K562 (cell line): ENCODE data around the gene PIGT. TPM values are rescaled to one million over a fixed set of nuclear protein-coding genes. Genes with fewer than 3 reads are reported as not detected.

Experiments used
- ATAC-seq: fragments of 200-7000 bp; cut with Tn5 transposase; 3 replicates; pipeline ENCODE4 v1.9.1; 2020; ENCODE audit warnings: moderate library complexity
- BruUV-seq: library from RNA; stranded (reverse); fragments of 400-500 nt; replicated peaks from 2 replicates; lab custom pipeline; 2021; lab: Mats Ljungman, UMichigan
- CTCF ChIA-PET: fragments of 300-600 bp; formaldehyde crosslinking; extraction: SDS; loops from one replicate; lab custom pipeline; 2021; ENCODE audit warnings: low intra/inter-chr PET ratio; lab: Yijun Ruan, JAX
- POLR2A ChIA-PET: fragments of 300-600, 350-650 bp; sonication (Branson Sonifier 250); formaldehyde crosslinking; extraction: SDS; loops from one replicate; lab custom pipeline; 2021; ENCODE audit warnings: antibody characterized with exemption, inconsistent platforms; lab: Yijun Ruan, JAX
- DNase-seq, 4 experiments: peaks; one replicate each; pipeline versions ENCODE4 v3.0.0 to v3.0.0-alpha.2; 2011 to 2018; ENCODE audit warnings: low spot score in 3 of 4, mixed read lengths in 3 of 4; ENCODE audit errors: extremely low read depth in 1 of 4
- FAIRE-seq: peaks from 2 replicates; lab custom pipeline; 2011; peaks lifted over from hg19 to GRCh38; lab: Jason Lieb, UNC
- H2AFZ ChIP-seq: 2 replicates; pipeline ENCODE4 v1.6.0; 2011; ENCODE audit warnings: low read depth, low read length, control low read depth, inconsistent platforms
- H3K27ac ChIP-seq: fragments of 200-600 bp; 3 replicates; pipeline ENCODE4 v1.8.0; 2011; ENCODE audit warnings: low read depth, mild to moderate bottlenecking, control low read depth, inconsistent platforms, low read length, moderate library complexity, mixed read lengths; ENCODE audit errors: extremely low read depth
- H3K27me3 ChIP-seq, 2 experiments: fragments of 300-600 bp in 1 of 2; 2 replicates in 1 of 2; 3 replicates in 1 of 2; pipeline versions ENCODE4 v1.6.0 to v1.8.0; 2011; ENCODE audit warnings: inconsistent platforms in 2 of 2, low read length in 2 of 2, mild to moderate bottlenecking in 1 of 2, mixed read lengths in 1 of 2, moderate library complexity in 1 of 2; ENCODE audit not compliant: control insufficient read depth in 2 of 2, insufficient read depth in 2 of 2
- H3K36me3 ChIP-seq: fragments of 300-600 bp; 3 replicates; pipeline ENCODE4 v1.8.0; 2011; ENCODE audit warnings: mild to moderate bottlenecking, low read length, inconsistent platforms; ENCODE audit not compliant: control insufficient read depth, insufficient read depth
- H3K4me1 ChIP-seq, 2 experiments: fragments of 200-600 bp in 1 of 2; replicated peaks in 1 of 2; 2 replicates in 1 of 2; 3 replicates in 1 of 2; pipeline versions ENCODE4 v1.5.1 to v1.8.0; 2011; ENCODE audit warnings: inconsistent platforms in 2 of 2, low read length in 2 of 2, mild to moderate bottlenecking in 1 of 2, mixed read lengths in 1 of 2, moderate library complexity in 1 of 2; ENCODE audit not compliant: control insufficient read depth in 2 of 2, insufficient read depth in 2 of 2
- H3K4me2 ChIP-seq: 2 replicates; pipeline ENCODE4 v1.6.1; 2011; ENCODE audit warnings: low read length, control low read depth, inconsistent platforms, mixed read lengths; ENCODE audit not compliant: insufficient read depth
- H3K4me3 ChIP-seq: fragments of 200-600 bp; sonication (generic), shearing (Covaris generic); 2 replicates; pipeline ENCODE4 v1.5.1; 2016; ENCODE audit warnings: control low read depth, inconsistent platforms
- H3K79me2 ChIP-seq: fragments of 200-600 bp; 3 replicates; pipeline ENCODE4 v1.8.0; 2011; ENCODE audit warnings: low read length, inconsistent platforms; ENCODE audit not compliant: control insufficient read depth, insufficient read depth
- H3K9ac ChIP-seq, 2 experiments: 2 replicates each; pipeline versions ENCODE4 v1.6.0 to v1.6.1; 2011; ENCODE audit warnings: low read depth in 2 of 2, low read length in 2 of 2, control low read depth in 1 of 2, inconsistent platforms in 1 of 2, mild to moderate bottlenecking in 1 of 2, mixed read lengths in 1 of 2; ENCODE audit not compliant: insufficient read depth in 1 of 2
- H3K9me1 ChIP-seq: one replicate; pipeline ENCODE4 v1.6.0; 2011; ENCODE audit warnings: inconsistent platforms, mild to moderate bottlenecking, low read length, moderate library complexity; ENCODE audit not compliant: control insufficient read depth, insufficient read depth
- H3K9me3 ChIP-seq: replicated peaks from 2 replicates; pipeline ENCODE4 v1.5.1; 2011; ENCODE audit warnings: low read depth, low read length, inconsistent platforms; ENCODE audit not compliant: control insufficient read depth, insufficient read depth
- H4K20me1 ChIP-seq: replicated peaks from 2 replicates; pipeline ENCODE4 v1.6.1; 2011; ENCODE audit warnings: low read length, inconsistent platforms, mixed read lengths; ENCODE audit not compliant: control insufficient read depth, insufficient read depth
- EHMT2 ChIP-seq: fragments of 450-650 bp; IDR thresholded peaks from 2 replicates; pipeline ENCODE4 v1.6.1; 2018; ENCODE audit warnings: antibody characterized with exemption
- GATAD2B ChIP-seq: fragments of 450-650 bp; IDR thresholded peaks from 2 replicates; pipeline ENCODE4 v1.6.1; 2017; ENCODE audit warnings: mild to moderate bottlenecking, borderline replicate concordance
- HINFP ChIP-seq: fragments of 450-650 bp; conservative IDR thresholded peaks from 2 replicates; pipeline ENCODE4 v1.6.1; 2016; ENCODE audit warnings: missing genetic modification characterization, low read depth, mild to moderate bottlenecking, control low read depth, missing compliant biosample characterization
- LCOR ChIP-seq: sonication (generic); formaldehyde crosslinking; IDR thresholded peaks from 2 replicates; pipeline ENCODE4 v1.8.0; 2022; ENCODE audit warnings: mild to moderate bottlenecking, missing genetic modification reagents
- NELFE ChIP-seq: IDR thresholded peaks from 2 replicates; pipeline ENCODE4 v1.6.1; 2011; ENCODE audit warnings: mild to moderate bottlenecking; ENCODE audit not compliant: insufficient read depth, insufficient read length
- WGBS: fragments of 100-300 bp; shearing (Covaris generic); methylation state at CpG from one replicate; pipeline ENCODE4 v1.1.6; 2016; ENCODE audit warnings: low coverage, mixed read lengths; ENCODE audit not compliant: insufficient coverage; ENCODE audit errors: missing lambda C conversion rate; 5-methylcytosine and 5-hydroxymethylcytosine counted together
- in situ Hi-C: fragments of 300-500 bp; cut with MboI; formaldehyde crosslinking; loops from 4 replicates; pipeline ENCODE4 v1.15.0; 2018; ENCODE audit warnings: inconsistent platforms, mixed read lengths
- intact Hi-C: fragments of 100-400 bp; cut with micrococcal nuclease; formaldehyde crosslinking; loops from 2 replicates; pipeline ENCODE4 v1.14.2; 2022
- polyA plus RNA-seq, 8 experiments: library from polyadenylated mRNA; depleted of rRNA in 4 of 8; stranded (reverse) in 5 of 8; unstranded in 3 of 8; fragments of >200 nt; fragmentation: Nextera tagmentation in 2 of 8; fragmentation: Illumina TruSeq in 1 of 8; extraction: Ambion mirVana in 2 of 8; extraction: Trizol in 1 of 8; gene quantifications; 2 replicates each; pipeline versions ENCODE4 v1.2.1 to v1.2.3, GENCODE V29; 2011 to 2014; ENCODE audit warnings: inconsistent platforms in 1 of 8, missing spikeins in 1 of 8
- total RNA-seq, 7 experiments: library from RNA; depleted of rRNA in 6 of 7; stranded (reverse); fragments of >200 nt in 6 of 7; fragmentation: Illumina TruSeq in 2 of 7; extraction: Trizol in 2 of 7; gene quantifications; 2 replicates each; pipeline versions ENCODE4 v1.2.1 to v1.2.3, GENCODE V29; 2011 to 2021; ENCODE audit warnings: low replicate concordance in 1 of 7
- TF ChIP-seq, protein P1 (sequence below): fragments of 200-800 bp; sonication (Bioruptor generic); IDR thresholded peaks from 2 replicates; pipeline ENCODE4 v1.6.1; 2017; ENCODE audit warnings: missing genetic modification characterization, missing compliant biosample characterization
- TF ChIP-seq, protein P2 (sequence below), 3 experiments: IDR thresholded peaks in 2 of 3; conservative IDR thresholded peaks in 1 of 3; 2 replicates each; pipeline ENCODE4 v1.5.1; 2011 to 2012; ENCODE audit warnings: low read length in 3 of 3, mild to moderate bottlenecking in 3 of 3, control low read depth in 2 of 3, improper control_type of control experiment in 1 of 3, inconsistent platforms in 1 of 3, low read depth in 1 of 3, mixed read lengths in 1 of 3, moderate library complexity in 1 of 3; ENCODE audit not compliant: insufficient read depth in 2 of 3

Gene PIGT
- total and polyA plus RNA-seq, 9 of the 15 experiments (the other 6 are each of a cell fraction or from before 2014, with no cell fraction given), result 14.6 to 108 (median 46.9) TPM

DNA sequence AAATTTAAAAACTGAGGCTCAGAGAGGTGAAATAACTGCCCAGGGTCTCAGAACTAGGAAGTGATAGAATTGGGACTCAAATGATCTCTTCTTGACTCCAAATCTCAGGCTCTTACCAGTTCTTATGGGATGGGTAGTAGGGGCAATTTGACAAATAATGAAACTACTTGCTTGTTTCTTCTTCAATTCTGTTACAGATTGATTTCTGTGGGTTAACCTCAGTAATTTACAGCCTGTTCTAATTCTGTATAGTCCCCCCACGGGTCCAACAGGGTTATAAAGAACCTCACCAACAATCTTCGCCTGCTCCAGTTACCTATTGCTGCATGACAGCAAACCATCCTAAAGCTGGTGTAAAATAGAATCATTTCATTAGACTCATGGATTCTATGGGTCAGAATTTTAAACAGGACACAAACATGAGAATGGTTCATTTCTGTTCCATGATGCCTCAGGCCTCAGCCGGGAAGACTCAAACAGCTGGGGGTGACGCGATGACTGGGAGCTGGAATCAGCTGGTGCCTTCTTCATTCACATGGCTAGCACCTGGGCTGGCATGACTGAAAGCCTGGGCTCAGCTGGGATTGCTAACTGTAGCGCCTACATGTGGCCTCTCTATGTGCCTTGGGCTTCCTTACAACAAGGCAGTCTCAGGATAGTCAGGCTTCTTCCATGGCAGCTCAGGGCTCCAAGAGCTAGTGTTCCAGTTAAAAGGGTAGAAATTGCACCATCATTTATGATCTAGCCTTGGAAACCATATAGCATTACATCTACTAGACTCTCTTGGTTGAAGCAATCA is 47.0 kb downstream of the PIGT start (continued):
- TF ChIP-seq, protein P1, sequence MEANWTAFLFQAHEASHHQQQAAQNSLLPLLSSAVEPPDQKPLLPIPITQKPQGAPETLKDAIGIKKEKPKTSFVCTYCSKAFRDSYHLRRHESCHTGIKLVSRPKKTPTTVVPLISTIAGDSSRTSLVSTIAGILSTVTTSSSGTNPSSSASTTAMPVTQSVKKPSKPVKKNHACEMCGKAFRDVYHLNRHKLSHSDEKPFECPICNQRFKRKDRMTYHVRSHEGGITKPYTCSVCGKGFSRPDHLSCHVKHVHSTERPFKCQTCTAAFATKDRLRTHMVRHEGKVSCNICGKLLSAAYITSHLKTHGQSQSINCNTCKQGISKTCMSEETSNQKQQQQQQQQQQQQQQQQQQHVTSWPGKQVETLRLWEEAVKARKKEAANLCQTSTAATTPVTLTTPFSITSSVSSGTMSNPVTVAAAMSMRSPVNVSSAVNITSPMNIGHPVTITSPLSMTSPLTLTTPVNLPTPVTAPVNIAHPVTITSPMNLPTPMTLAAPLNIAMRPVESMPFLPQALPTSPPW (CRISPR knock-in tag), result no peak
- no peak for TF ChIP-seq GATAD2B
- no peak for TF ChIP-seq EHMT2

- no peaks in the 10 kb centered on the region for H3K79me2 ChIP-seq
- no peak overlapping the region for H3K27ac ChIP-seq
- no TSS peak for BruUV-seq
- peaks cover 2% of the 10 kb centered on the region for H3K9me1 ChIP-seq
- H4K20me1 ChIP-seq, result no peaks in the 10 kb centered on the region
- CTCF ChIA-PET, result no interaction called here
- no peaks in the 10 kb centered on the region for H3K36me3 ChIP-seq
- no peaks in the 10 kb centered on the region for H3K4me1 ChIP-seq
- H3K9ac ChIP-seq, result no peak overlapping the region
- in situ Hi-C loops, result no loop called here
- FAIRE-seq (no peak), DNase-seq (no peak), ATAC-seq (no peak)
- no peak overlapping the region for H3K4me3 ChIP-seq
- intact Hi-C loops, result no loop called here
- no peaks in the 10 kb centered on the region for H3K9me3 ChIP-seq
- H3K4me2 ChIP-seq, result no peak overlapping the region
- POLR2A ChIA-PET, result no interaction called here
- TF ChIP-seq, protein P2, sequence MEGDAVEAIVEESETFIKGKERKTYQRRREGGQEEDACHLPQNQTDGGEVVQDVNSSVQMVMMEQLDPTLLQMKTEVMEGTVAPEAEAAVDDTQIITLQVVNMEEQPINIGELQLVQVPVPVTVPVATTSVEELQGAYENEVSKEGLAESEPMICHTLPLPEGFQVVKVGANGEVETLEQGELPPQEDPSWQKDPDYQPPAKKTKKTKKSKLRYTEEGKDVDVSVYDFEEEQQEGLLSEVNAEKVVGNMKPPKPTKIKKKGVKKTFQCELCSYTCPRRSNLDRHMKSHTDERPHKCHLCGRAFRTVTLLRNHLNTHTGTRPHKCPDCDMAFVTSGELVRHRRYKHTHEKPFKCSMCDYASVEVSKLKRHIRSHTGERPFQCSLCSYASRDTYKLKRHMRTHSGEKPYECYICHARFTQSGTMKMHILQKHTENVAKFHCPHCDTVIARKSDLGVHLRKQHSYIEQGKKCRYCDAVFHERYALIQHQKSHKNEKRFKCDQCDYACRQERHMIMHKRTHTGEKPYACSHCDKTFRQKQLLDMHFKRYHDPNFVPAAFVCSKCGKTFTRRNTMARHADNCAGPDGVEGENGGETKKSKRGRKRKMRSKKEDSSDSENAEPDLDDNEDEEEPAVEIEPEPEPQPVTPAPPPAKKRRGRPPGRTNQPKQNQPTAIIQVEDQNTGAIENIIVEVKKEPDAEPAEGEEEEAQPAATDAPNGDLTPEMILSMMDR (IDR thresholded peaks at IDR 0.05 in 2 of 3, conservative IDR thresholded peaks at IDR 0.05 in 1 of 3; ENCODE audit: insufficient read depth in 2 of 3, low read depth in 1 of 3, low read length in 3 of 3), result no peak
- TF ChIP-seq HINFP (tag) (no peak), NELFE (no peak), LCOR (CRISPR knock-in tag) (no peak)
- WGBS, result 0% methylated on average over 4 of the region's 4 CpGs
- H3K27me3 ChIP-seq, result peaks cover 4 to 8% of the 10 kb centered on the region in 2 experiments; a peak in 4 of 5 replicates
- no peak overlapping the region for H2AFZ ChIP-seq
Measured at GRCh38 chr20:45463709-45464108, 47.8 kb downstream of the PIGT start.
